ENCODE results near the gene EIPR1. TPM values are rescaled to one million over a fixed set of nuclear protein-coding genes. Genes with fewer than 3 reads are reported as not detected.

EIPR1 gene
- total RNA-seq, 1 experiment from 2014 or later: 27.8 TPM

GRCh38 chr2:3320910-3321605, 56.6 kb downstream of the EIPR1 start:
- no peak for TF ChIP-seq CTCF (conservative IDR thresholded peaks at IDR 0.05)
- no CpG with 5 or more reads among the region's 16 CpGs for WGBS (ENCODE audit: extremely low coverage, insufficient read length, low lambda C conversion rate)
- H3K23ac ChIP-seq (ENCODE audit: insufficient read length, low read depth, low read length): no peak overlapping the region
- H4K5ac ChIP-seq (ENCODE audit: insufficient read length, low read depth, low read length): no peak overlapping the region
- H3K79me1 ChIP-seq (ENCODE audit: insufficient read depth, low read depth, low read length, poor library complexity, severe bottlenecking): peaks cover 4% of the 10 kb centered on the region
- no peak overlapping the region for H2BK12ac ChIP-seq (ENCODE audit: insufficient read length, low read depth, low read length)
- no peaks in the 10 kb centered on the region for H4K20me1 ChIP-seq (ENCODE audit: control insufficient read depth, insufficient read depth, insufficient read length)
- H2BK120ac ChIP-seq (ENCODE audit: low read depth, low read length, poor library complexity, severe bottlenecking): no peak overlapping the region
- no peak overlapping the region for H2AK5ac ChIP-seq (ENCODE audit: insufficient read length, low read length)
- H4K8ac ChIP-seq (replicated peaks; ENCODE audit: insufficient read length, low read depth, low read length): no peak overlapping the region
- H3K56ac ChIP-seq (ENCODE audit: insufficient read length, low read depth, low read length): no peak overlapping the region
- no peaks in the 10 kb centered on the region for H3K23me2 ChIP-seq (ENCODE audit: insufficient read length, low read depth, low read length, poor library complexity, severe bottlenecking)
- no peak overlapping the region for H3K4me2 ChIP-seq (ENCODE audit: insufficient read depth, insufficient read length, low read length)
- no peak overlapping the region for H2BK15ac ChIP-seq (ENCODE audit: low read depth, low read length)
- no peak overlapping the region for H3K4me3 Mint-ChIP-seq
- H3K79me2 ChIP-seq (ENCODE audit: insufficient read depth, low read length): peaks cover 2% of the 10 kb centered on the region; the same call in 1 of the 2 replicates
- no peaks in the 10 kb centered on the region for H3K9me3 ChIP-seq (ENCODE audit: control insufficient read depth, low read depth, low read length)
- H3K27ac ChIP-seq (ENCODE audit: insufficient read length, low read depth, low read length): no peak overlapping the region
- H3K9ac ChIP-seq (ENCODE audit: extremely low read depth, insufficient read length, low read length): no peak overlapping the region
- no peak overlapping the region for H3K18ac ChIP-seq (ENCODE audit: insufficient read length, low read depth, low read length)
- DNase-seq: no peak
- H3K14ac ChIP-seq (ENCODE audit: insufficient read depth, low read length): no peak overlapping the region; the same call in 1 of the 2 replicates
- no peaks in the 10 kb centered on the region for H3K27me3 ChIP-seq (ENCODE audit: insufficient read depth, low read length)
- H4K91ac ChIP-seq (ENCODE audit: insufficient read length, low read depth, low read length): no peak overlapping the region
- H2BK5ac ChIP-seq (ENCODE audit: insufficient read length, low read length): no peak overlapping the region
- H3K4me1 ChIP-seq (ENCODE audit: insufficient read depth, low read length): peaks cover 6% of the 10 kb centered on the region; the same call in 1 of the 2 replicates
- no peak overlapping the region for H3K4ac ChIP-seq (ENCODE audit: low read depth, low read length)
- H3K27me3 Mint-ChIP-seq (ENCODE audit: low read depth): no peaks in the 10 kb centered on the region
- H3K36me3 Mint-ChIP-seq (ENCODE audit: insufficient read depth in 1 of 3, low read depth in 3 of 3): peaks cover 6 to 25% (median 18%) of the 10 kb centered on the region in 3 experiments
- no peak overlapping the region for H2BK20ac ChIP-seq (ENCODE audit: low read depth, low read length, poor library complexity, severe bottlenecking)
- H3K27ac Mint-ChIP-seq: peak overlapping the region in 2 of 3 experiments; percentile 61 to 76; a peak in 4 of 7 replicates
- H3T11ph ChIP-seq (ENCODE audit: low read length): no peak overlapping the region
- H3K9me3 Mint-ChIP-seq: no peaks in the 10 kb centered on the region; a peak in 2 of 5 replicates
- peaks cover 29 to 40% of the 10 kb centered on the region in 2 experiments for H3K4me1 Mint-ChIP-seq
- no peak overlapping the region for H2AFZ ChIP-seq (ENCODE audit: low read length)
